Fibroblast of lung (primary cell): ENCODE results near the gene PAPPA.

ENCODE experiments used
- EZH2 ChIP-seq: IDR thresholded peaks from 2 replicates; pipeline ENCODE4 v1.5.1; 2012; ENCODE audit warnings: low read length, control low read depth, mild to moderate bottlenecking; ENCODE audit errors: missing control alignments
- TF ChIP-seq, protein P1 (sequence below), 2 donors: IDR thresholded peaks in 1 of 2; conservative IDR thresholded peaks in 1 of 2; 1 replicate in 1 of 2; 2 replicates in 1 of 2; pipeline ENCODE4 v1.5.1; 2011 to 2012; ENCODE audit warnings: low read length in 2 of 2, control low read depth in 1 of 2, inconsistent platforms in 1 of 2, low read depth in 1 of 2, mild to moderate bottlenecking in 1 of 2

GRCh38 chr9:116147821-116148220 is 5.8 kb upstream of the PAPPA start:
- TF ChIP-seq, protein P1, sequence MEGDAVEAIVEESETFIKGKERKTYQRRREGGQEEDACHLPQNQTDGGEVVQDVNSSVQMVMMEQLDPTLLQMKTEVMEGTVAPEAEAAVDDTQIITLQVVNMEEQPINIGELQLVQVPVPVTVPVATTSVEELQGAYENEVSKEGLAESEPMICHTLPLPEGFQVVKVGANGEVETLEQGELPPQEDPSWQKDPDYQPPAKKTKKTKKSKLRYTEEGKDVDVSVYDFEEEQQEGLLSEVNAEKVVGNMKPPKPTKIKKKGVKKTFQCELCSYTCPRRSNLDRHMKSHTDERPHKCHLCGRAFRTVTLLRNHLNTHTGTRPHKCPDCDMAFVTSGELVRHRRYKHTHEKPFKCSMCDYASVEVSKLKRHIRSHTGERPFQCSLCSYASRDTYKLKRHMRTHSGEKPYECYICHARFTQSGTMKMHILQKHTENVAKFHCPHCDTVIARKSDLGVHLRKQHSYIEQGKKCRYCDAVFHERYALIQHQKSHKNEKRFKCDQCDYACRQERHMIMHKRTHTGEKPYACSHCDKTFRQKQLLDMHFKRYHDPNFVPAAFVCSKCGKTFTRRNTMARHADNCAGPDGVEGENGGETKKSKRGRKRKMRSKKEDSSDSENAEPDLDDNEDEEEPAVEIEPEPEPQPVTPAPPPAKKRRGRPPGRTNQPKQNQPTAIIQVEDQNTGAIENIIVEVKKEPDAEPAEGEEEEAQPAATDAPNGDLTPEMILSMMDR (conservative IDR thresholded peaks at IDR 0.05 in 1 of 2, IDR thresholded peaks at IDR 0.05 in 1 of 2; ENCODE audit: low read depth in 1 of 2, low read length in 2 of 2) = no peak
- TF ChIP-seq EZH2 = no peak
